ENCODE results near the gene U2AF2. TPM values are rescaled to one million over a fixed set of nuclear protein-coding genes. Genes with fewer than 3 reads are reported as not detected.

U2AF2 gene
- total and polyA plus RNA-seq, 9 of the 15 experiments (the other 6 are each of a cell fraction or from before 2014, with no cell fraction given), result 3.0 to 331 (median 157) TPM

- TF ChIP-seq RCOR1 (IDR thresholded peaks at IDR 0.05; ENCODE audit: borderline replicate concordance in 1 of 2, low read depth in 2 of 2, low read length in 2 of 2) (no peak), FUS (optimal IDR thresholded peaks at IDR 0.05; ENCODE audit: low read depth, low read length) (peak; percentile 47), SIN3B (IDR thresholded peaks at IDR 0.05; ENCODE audit: low read depth) (peak; percentile 84), EZH2 (IDR thresholded peaks at IDR 0.05; ENCODE audit: borderline replicate concordance, low read depth, low read length) (no peak), GMEB1 (CRISPR knock-in tag; IDR thresholded peaks at IDR 0.05) (peak; percentile 77), THRA (IDR thresholded peaks at IDR 0.05) (no peak), POLR2AphosphoS5 (IDR thresholded peaks at IDR 0.05; ENCODE audit: control insufficient read depth, insufficient read depth, low read depth, low read length) (peak; percentile 80), ZC3H4 (CRISPR knock-in tag; IDR thresholded peaks at IDR 0.05; ENCODE audit: borderline replicate concordance) (no peak), SOX6 (IDR thresholded peaks at IDR 0.05) (no peak), KLF13 (tag; IDR thresholded peaks at IDR 0.05; ENCODE audit: borderline replicate concordance, low read depth) (0 out of 2 replicates have a peak, but pooled peaks have one; percentile 42), FOSL1 (tag; conservative IDR thresholded peaks at IDR 0.05) (peak; percentile 45; the same call in 1 of the 2 replicates), ZBTB17 (CRISPR knock-in tag; IDR thresholded peaks at IDR 0.05) (0 out of 2 replicates have a peak, but pooled peaks have one; percentile 74), NCOR1 (IDR thresholded peaks at IDR 0.05) (no peak), NONO (IDR thresholded peaks at IDR 0.05; ENCODE audit: low read depth in 2 of 2, low read length in 1 of 2) (peak in 1 of 2 experiments; percentile 92; a peak in 2 of 4 replicates), MITF (IDR thresholded peaks at IDR 0.05) (no peak), NCOA1 (IDR thresholded peaks at IDR 0.05; ENCODE audit: low read depth) (peak; percentile 39; the same call in 1 of the 2 replicates), HMGN3 (IDR thresholded peaks at IDR 0.05; ENCODE audit: borderline replicate concordance, extremely low read depth, insufficient read length, low read depth, low read length) (peak; percentile 55), TAL1 (IDR thresholded peaks at IDR 0.05) (no peak), NFIC (IDR thresholded peaks at IDR 0.05) (no peak), ZNF431 (CRISPR knock-in tag; IDR thresholded peaks at IDR 0.05) (no peak), ZNF12 (CRISPR knock-in tag; IDR thresholded peaks at IDR 0.05) (no peak), ZNF445 (CRISPR knock-in tag; IDR thresholded peaks at IDR 0.05; ENCODE audit: low read depth) (no peak), L3MBTL2 (IDR thresholded peaks at IDR 0.05) (peak; percentile 48; the same call in 1 of the 2 replicates), ZNF311 (CRISPR knock-in tag; IDR thresholded peaks at IDR 0.05) (no peak), GABPB1 (CRISPR knock-in tag; IDR thresholded peaks at IDR 0.05) (peak; percentile 98)
These were observed 20.2 kb downstream of the U2AF2 start, which contains the start of gene EPN1 (continued) for GRCh38 chr19:55674841-55675660.

Data from K562 (cell line).